Liver (tissue), 9 donors: ENCODE data around the gene ZNF532. TPM values are rescaled to one million over a fixed set of nuclear protein-coding genes. Genes with fewer than 3 reads are reported as not detected.

Source experiments
- DNase-seq: peaks from one replicate; pipeline ENCODE4 v3.0.0-alpha.2; 2017; ENCODE audit warnings: low spot score
- H3K27ac ChIP-seq, 2 donors: one replicate each; pipeline ENCODE4 v1.7.0; 2013; ENCODE audit warnings: inconsistent platforms in 2 of 2, low read length in 2 of 2, control low read depth in 1 of 2, low read depth in 1 of 2, mild to moderate bottlenecking in 1 of 2
- H3K27me3 ChIP-seq, 4 donors: one replicate each; pipeline versions ENCODE4 v1.6.1 to v1.7.0; 2013; ENCODE audit warnings: low read length in 3 of 4, inconsistent platforms in 1 of 4, mild to moderate bottlenecking in 1 of 4, moderate library complexity in 1 of 4; ENCODE audit not compliant: control insufficient read depth in 4 of 4, insufficient read depth in 4 of 4
- H3K36me3 ChIP-seq, 4 donors: one replicate each; pipeline versions ENCODE4 v1.6.1 to v1.7.0; 2013; ENCODE audit warnings: low read length in 3 of 4, mild to moderate bottlenecking in 3 of 4, low read depth in 1 of 4, moderate library complexity in 1 of 4; ENCODE audit not compliant: control insufficient read depth in 4 of 4, insufficient read depth in 3 of 4
- H3K4me1 ChIP-seq, 4 donors: one replicate each; pipeline versions ENCODE4 v1.6.1 to v1.7.0; 2013; ENCODE audit warnings: low read length in 3 of 4, mild to moderate bottlenecking in 3 of 4, moderate library complexity in 1 of 4; ENCODE audit not compliant: control insufficient read depth in 4 of 4, insufficient read depth in 4 of 4
- H3K4me3 ChIP-seq, 3 donors: one replicate each; pipeline versions ENCODE4 v1.6.1 to v1.7.0; 2013; ENCODE audit warnings: low read length in 3 of 3, control low read depth in 1 of 3, low read depth in 1 of 3, mild to moderate bottlenecking in 1 of 3
- H3K9ac ChIP-seq, 2 donors: one replicate each; pipeline ENCODE4 v1.7.0; 2013; ENCODE audit warnings: low read length in 2 of 2, mild to moderate bottlenecking in 2 of 2, moderate library complexity in 2 of 2, control low read depth in 1 of 2, low read depth in 1 of 2
- H3K9me3 ChIP-seq, 4 donors: one replicate each; pipeline versions ENCODE4 v1.6.1 to v1.7.0; 2013; ENCODE audit warnings: low read length in 3 of 4; ENCODE audit not compliant: control insufficient read depth in 4 of 4
- ATF3 ChIP-seq: IDR thresholded peaks from 2 replicates; pipeline ENCODE4 v1.6.1; 2016; ENCODE audit warnings: antibody characterized with exemption
- CTCF ChIP-seq: fragments of 150-350 bp; IDR thresholded peaks from 2 replicates; pipeline ENCODE4 v1.5.1; 2017; ENCODE audit warnings: improper control_type of control experiment, low read depth, low read length; ENCODE audit not compliant: missing input control
- EGR1 ChIP-seq, 2 donors: IDR thresholded peaks; 2 replicates each; pipeline ENCODE4 v1.6.1; 2016 to 2018; ENCODE audit warnings: antibody characterized with exemption in 2 of 2, low read depth in 2 of 2
- FOXA1 ChIP-seq: IDR thresholded peaks from 2 replicates; pipeline ENCODE4 v1.6.1; 2016; ENCODE audit warnings: antibody characterized with exemption
- FOXA2 ChIP-seq: IDR thresholded peaks from 2 replicates; pipeline ENCODE4 v1.6.1; 2016; ENCODE audit warnings: antibody characterized with exemption
- GABPA ChIP-seq, 2 donors: IDR thresholded peaks in 1 of 2; conservative IDR thresholded peaks in 1 of 2; 2 replicates each; pipeline ENCODE4 v1.6.1; 2016; ENCODE audit warnings: antibody characterized with exemption in 2 of 2, mild to moderate bottlenecking in 1 of 2, moderate library complexity in 1 of 2
- HNF4A ChIP-seq, 2 donors: conservative IDR thresholded peaks; 2 replicates each; pipeline ENCODE4 v1.6.1; 2016; ENCODE audit warnings: antibody characterized with exemption in 2 of 2, mild to moderate bottlenecking in 2 of 2
- MAX ChIP-seq: IDR thresholded peaks from 2 replicates; pipeline ENCODE4 v1.6.1; 2016; ENCODE audit warnings: antibody characterized with exemption
- RAD21 ChIP-seq, 2 donors: IDR thresholded peaks; 2 replicates each; pipeline ENCODE4 v1.6.1; 2016; ENCODE audit warnings: antibody characterized with exemption in 2 of 2, mild to moderate bottlenecking in 2 of 2
- REST ChIP-seq: IDR thresholded peaks from 2 replicates; pipeline ENCODE4 v1.6.1; 2016; ENCODE audit warnings: antibody characterized with exemption, mild to moderate bottlenecking
- RXRA ChIP-seq, 2 donors: IDR thresholded peaks; 2 replicates each; pipeline ENCODE4 v1.6.1; 2017 to 2018; ENCODE audit warnings: antibody characterized with exemption in 2 of 2, mild to moderate bottlenecking in 1 of 2
- SP1 ChIP-seq: IDR thresholded peaks from 2 replicates; pipeline ENCODE4 v1.6.1; 2018; ENCODE audit warnings: antibody characterized with exemption, mild to moderate bottlenecking
- TAF1 ChIP-seq: conservative IDR thresholded peaks from 2 replicates; pipeline ENCODE4 v1.6.1; 2016; ENCODE audit warnings: antibody characterized with exemption, mild to moderate bottlenecking
- ZBTB33 ChIP-seq: IDR thresholded peaks from 2 replicates; pipeline ENCODE4 v1.6.1; 2016; ENCODE audit warnings: antibody characterized with exemption
- WGBS: extraction: QIAGEN DNeasy Blood & Tissue Kit; methylation state at CpG from one replicate; pipeline ENCODE4 v1.1.7; 2013; 5-methylcytosine and 5-hydroxymethylcytosine counted together
- polyA plus RNA-seq, 2 donors: library from polyadenylated mRNA; stranded (reverse) in 1 of 2; unstranded in 1 of 2; fragments of 200-250 nt in 1 of 2; fragments of >200 nt in 1 of 2; fragmentation: Nextera tagmentation in 1 of 2; extraction: Ambion mirVana in 1 of 2; gene quantifications; one replicate each; pipeline versions ENCODE4 v1.2.1 to v1.2.3, GENCODE V29; 2013 to 2015
- total RNA-seq, 2 donors: library from RNA; depleted of rRNA; stranded (reverse); fragments of >200 nt; gene quantifications; one replicate each; pipeline ENCODE4 v1.2.3, GENCODE V29; 2014
- donor health status: healthy.
- donor health status: healthy.
- donor health status: healthy.
- donor health status: healthy.
- donor health status: healthy.

ZNF532 gene
- total and polyA plus RNA-seq, 4 donors: 0.68 to 5.6 (median 2.5) TPM

- Histone ChIP-seq H3K36me3 (peaks cover 0 to 2% (median 0%) of the 10 kb centered on the region in 4 donors), H3K4me3 (no peak overlapping the region), H3K4me1 (no peaks in the 10 kb centered on the region), H3K9me3 (no peaks in the 10 kb centered on the region), H3K27me3 (no peaks in the 10 kb centered on the region), H3K9ac (no peak overlapping the region), H3K27ac (no peak overlapping the region)
- no peak for TF ChIP-seq RXRA (IDR thresholded peaks at IDR 0.05)
- no peak for TF ChIP-seq ZBTB33
- no peak for TF ChIP-seq SP1
- TF ChIP-seq TAF1: no peak
- no peak for TF ChIP-seq GABPA (IDR thresholded peaks at IDR 0.05 in 1 of 2, conservative IDR thresholded peaks at IDR 0.05 in 1 of 2)
- TF ChIP-seq CTCF: no peak
- TF ChIP-seq REST: no peak
- TF ChIP-seq FOXA1: no peak
- TF ChIP-seq FOXA2: no peak
- no peak for TF ChIP-seq RAD21 (IDR thresholded peaks at IDR 0.05)
- no peak for DNase-seq
- WGBS: 91% methylated on average over 4 of the region's 4 CpGs
Observed at GRCh38 chr18:58980991-58981390, 116.3 kb downstream of the ZNF532 start.

GRCh38 chr18:58983260-58984155 lies 118.8 kb downstream of the ZNF532 start:
- WGBS: 95% methylated on average over 17 of the region's 17 CpGs
- Histone ChIP-seq H3K36me3 (peaks cover 0 to 2% (median 0%) of the 10 kb centered on the region in 4 donors), H3K9ac (no peak overlapping the region), H3K27me3 (no peaks in the 10 kb centered on the region), H3K27ac (no peak overlapping the region), H3K4me3 (no peak overlapping the region), H3K9me3 (no peaks in the 10 kb centered on the region), H3K4me1 (no peaks in the 10 kb centered on the region)
- TF ChIP-seq EGR1 (IDR thresholded peaks at IDR 0.05; ENCODE audit: low read depth in 2 of 2) (no peak), TAF1 (no peak), HNF4A (conservative IDR thresholded peaks at IDR 0.05) (no peak), GABPA (IDR thresholded peaks at IDR 0.05 in 1 of 2, conservative IDR thresholded peaks at IDR 0.05 in 1 of 2) (no peak), ATF3 (no peak), MAX (no peak)
- no peak for DNase-seq
